Stimulated activated CD4-positive, alpha-beta T cell treated with anti-CD3 and anti-CD28 coated beads, Interleukin-1b, Interleukin-23, amount 100 ng/mL, for 1 hour (primary cell): Measurements from ENCODE around the gene PPP1R11.

ENCODE experiments used
- DNase-seq, 2 donors: peaks; one replicate each; pipeline ENCODE4 v3.0.0-alpha.2; 2020; ENCODE audit warnings: low read depth in 2 of 2

The PPP1R11 gene

DNA sequence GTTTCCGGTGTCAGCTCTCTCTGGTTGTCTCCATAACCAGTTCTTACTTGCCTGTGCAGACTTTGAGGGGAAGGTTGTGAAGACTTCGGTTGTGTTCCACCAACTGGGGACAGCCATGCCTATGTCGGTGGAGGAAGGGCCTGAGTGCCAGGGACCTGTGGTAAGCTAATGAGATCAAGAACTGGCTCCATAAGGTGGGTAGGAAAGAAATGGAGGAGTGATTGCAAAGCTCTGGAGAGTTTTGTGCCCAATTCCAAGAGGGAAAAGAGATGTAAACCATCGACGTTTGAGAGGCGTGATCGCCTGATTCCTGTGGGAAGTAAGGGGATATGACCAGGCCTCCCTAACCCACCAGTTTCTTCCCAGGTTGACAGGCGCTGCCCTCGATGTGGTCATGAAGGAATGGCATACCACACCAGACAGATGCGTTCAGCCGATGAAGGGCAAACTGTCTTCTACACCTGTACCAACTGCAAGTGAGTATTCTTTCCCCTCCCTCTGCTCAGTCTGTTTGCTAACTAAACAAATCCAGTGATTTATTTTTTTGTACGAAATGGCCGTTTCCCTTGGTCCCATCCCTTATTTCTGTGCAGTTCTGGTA lies 5.0 kb upstream of the PPP1R11 start:
- DNase-seq, result no peak

DNA sequence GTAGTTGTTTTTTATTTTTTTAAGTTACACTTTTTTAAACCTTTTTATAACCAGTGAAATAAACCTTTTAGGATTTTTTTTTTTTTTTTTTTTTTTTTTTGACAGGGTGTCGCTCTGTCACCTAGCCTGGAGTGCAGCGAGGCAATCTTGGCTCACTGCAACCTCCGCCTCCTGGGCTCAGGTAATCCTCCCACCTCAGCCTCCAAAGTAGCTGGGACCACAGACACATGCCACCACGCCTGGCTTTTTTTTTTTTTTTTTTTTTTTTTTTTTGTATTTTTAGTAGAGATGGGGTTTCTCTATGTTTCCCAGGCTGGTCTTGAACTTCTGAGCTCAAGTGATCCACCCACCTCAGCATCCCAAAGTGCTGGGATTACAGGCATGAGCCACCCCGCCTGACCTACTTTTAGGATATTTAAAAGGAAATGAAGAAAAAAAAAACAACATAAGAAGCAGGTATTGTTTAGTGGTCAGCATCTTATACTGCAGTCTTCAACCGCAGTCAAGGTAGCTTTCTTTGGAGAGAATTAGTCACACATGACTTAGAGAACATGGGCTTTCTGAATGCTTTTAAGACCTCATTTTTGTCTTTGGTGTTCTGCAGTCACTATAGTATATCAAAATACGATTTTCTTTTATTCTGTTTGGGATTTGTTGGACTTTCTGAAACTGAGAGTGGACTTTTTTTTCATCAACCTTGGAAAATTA lies 4.4 kb upstream of the PPP1R11 start:
- no peak for DNase-seq

DNA sequence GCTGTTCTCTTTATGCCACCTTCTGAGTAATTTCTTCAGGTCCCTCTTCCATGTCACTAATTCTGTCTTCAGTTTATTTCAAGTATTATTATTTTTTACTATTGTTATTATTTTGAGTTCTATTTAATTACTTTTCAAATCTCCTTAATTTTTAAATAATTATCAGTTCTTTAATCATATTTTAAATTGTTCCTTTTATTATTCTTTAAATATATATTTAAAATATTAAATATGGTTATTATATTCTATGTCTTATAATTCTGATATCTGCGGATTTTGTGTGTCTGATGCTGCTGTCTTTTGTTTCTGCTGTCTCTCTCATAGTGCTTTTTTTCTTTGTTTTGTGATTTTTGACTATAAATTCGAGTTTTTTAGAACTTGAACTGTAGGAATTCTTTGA lies 3.7 kb upstream of the PPP1R11 start:
- DNase-seq, result no peak

DNA sequence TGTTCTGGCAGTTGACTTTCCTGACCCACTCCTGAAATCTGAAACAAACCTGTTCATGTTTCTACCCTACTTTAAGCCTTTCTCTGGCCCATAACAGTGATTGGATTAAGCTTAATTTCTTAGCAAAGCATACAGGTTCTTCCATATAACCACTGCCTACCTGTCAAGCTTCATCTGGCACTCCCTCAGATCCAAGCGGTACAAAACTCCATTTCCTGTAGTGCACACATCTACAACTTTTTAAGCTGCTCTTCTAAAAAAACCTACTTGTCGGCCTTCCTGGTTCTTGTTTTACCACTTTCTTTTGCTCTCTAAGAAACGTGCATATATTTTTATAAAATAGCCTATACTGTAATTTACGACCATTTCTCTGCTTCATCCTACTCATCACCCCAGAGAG lies 916 bp upstream of the PPP1R11 start:
- DNase-seq, result no peak

DNA sequence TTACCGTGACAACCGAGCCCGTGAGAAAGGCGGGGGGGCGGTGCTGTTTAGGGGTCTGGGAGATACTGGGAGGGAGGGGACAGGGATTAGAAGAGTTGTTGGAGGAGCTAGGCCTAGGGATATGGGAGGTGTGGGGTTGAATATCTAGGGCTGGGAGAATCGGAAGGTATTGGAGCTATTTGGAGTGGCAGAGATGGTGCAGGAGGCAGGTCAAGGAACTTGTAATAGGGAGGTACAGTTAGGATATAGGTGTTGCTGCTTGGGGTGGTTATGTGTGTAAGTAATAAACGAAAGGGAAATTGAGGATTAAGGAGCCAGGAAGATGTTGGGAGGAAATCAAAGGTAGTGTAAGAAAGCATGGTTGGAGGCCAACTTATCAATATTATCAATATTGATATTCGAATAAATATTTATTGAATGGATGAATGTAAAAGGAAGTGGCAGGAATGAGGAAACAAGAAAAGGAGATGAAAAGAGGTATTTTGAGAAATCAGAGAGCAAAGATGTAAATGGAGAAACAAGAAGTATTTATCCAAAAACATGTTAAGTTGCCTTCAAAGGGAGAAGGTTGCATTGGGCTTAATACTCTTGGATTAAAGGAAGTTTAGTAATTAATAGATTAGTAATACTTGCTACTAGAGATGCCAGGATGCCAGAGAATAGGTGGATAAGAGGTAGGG lies 602 bp downstream of the PPP1R11 start:
- DNase-seq, result no peak

DNA sequence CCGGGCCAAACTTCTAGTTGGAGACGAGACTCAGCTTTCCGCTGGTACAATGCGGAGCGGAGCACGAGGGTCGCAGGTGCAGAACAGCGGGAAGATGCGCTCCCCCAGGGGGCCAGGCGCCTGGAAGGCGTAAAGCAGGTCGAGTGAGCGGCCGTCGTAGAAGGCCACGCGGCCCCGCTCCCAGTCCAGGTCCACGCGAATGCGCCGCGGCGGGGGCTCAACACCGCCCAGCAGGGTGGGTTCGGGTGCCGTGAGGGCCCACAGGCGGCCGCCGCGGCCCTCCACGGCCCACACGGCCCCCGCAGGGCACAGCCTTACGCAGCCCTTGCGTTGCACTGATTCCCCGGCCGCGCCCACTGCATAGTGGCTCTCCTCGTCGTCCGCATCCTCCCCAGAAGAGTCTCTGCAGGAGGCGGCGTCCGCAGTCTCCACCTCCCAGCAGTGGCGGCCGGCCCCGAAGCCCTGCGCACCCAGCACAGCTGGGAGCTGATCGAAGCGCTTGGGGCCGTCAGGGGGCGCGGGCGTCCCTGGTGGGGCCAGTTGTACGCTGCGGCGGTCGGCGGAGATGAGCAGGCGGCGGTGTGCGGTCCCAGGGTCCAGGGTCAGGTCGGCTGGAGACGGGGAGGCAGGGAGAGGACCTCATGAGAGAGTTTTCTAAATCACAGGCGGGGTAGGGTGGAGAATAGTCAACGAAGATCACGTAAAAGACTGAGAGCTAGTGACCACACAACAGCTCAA lies 4.3 kb downstream of the PPP1R11 start:
- no peak for DNase-seq

DNA sequence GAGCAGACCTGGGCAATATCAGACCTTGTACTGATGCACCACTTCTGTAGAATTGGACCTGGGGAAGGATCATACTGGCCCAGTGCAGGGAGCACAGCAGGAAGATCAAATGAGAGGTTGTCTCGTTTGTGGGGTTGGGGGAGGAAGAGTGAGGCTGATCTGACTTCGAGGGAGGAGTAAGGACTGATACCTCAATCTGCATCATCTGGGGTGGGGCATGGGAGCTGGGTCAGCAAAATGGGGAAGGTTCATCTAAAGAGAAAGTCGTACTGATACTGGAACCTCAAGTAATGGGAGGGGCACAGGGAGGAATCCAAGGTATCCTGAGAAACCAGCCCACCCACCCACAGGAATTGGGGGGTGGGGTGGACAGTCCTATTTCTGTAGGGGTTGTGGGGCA lies 4.9 kb downstream of the PPP1R11 start:
- no peak for DNase-seq

DNA sequence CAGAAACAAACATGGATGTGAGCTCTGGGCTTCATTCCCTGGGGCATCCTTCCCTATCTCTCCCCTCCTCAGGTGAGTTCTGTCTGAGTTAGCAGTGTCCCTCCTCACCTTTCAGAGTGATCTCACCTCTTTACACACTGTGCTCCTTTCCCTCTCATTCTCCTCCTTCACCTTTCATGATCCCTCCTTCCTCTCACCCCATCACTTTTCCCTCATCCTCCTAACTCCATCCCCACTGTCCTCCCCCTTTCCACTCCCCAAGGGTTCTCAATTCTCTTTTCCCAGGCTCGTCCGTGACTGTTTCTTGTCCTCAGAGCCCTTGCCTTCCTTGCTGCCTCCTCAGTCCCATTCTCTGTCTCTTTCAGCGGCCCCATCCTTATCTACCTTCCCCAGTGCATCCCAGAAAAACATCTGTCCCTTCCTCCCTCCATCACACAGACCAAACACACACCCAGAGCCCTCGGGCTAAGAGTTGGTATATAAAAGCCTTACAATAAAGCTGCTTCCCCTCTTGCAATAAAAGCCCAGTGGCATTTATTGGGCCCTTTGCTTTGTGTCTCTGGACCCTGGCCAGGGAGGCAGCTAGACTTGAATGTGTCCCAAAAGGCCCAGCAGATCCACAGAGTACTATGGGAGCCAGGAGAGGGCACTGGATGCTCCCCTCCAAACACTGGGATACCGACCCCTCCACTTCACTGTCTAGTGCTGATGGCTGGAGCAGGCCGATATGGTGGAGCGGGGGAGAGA lies 6.7 kb downstream of the PPP1R11 start:
- DNase-seq, result no peak

DNA sequence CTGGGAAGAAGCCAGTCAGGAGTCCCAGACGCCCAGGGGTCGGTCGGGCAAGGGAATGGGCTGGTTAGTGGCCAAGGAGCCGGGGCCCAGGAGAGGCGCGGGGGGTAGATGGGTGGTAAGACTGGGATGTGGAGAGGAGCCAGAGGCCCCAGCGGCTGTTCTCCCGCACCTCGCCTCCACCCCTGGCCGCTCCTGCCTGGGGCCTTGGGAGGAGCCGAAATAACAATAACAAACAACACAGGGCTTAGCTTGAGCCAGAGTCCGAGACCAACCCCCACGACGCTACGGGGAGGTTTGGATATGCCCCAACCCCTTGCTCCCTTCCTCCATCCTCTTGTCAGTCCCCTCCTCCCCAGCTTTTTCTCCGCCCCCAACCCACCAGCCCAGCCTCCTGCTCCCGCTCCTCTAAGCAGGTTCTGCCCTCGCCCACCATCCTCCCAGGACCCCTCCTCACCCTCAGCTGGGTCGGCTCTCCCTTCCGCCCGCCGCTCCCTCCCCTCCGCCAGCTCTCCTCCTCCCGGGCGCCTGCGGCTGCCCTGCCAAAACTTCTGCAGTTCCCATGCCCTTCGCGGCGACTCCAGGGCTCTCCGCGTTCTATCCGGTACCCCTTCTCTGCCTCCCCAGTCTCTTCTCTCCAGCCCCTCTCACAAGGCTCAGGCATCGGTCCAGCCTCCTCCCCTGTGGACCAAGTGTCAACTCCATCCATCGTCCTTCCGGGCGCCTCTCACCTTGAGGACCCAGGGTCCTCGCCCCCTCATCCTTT lies 7.5 kb downstream of the PPP1R11 start:
- DNase-seq, result no peak

DNA sequence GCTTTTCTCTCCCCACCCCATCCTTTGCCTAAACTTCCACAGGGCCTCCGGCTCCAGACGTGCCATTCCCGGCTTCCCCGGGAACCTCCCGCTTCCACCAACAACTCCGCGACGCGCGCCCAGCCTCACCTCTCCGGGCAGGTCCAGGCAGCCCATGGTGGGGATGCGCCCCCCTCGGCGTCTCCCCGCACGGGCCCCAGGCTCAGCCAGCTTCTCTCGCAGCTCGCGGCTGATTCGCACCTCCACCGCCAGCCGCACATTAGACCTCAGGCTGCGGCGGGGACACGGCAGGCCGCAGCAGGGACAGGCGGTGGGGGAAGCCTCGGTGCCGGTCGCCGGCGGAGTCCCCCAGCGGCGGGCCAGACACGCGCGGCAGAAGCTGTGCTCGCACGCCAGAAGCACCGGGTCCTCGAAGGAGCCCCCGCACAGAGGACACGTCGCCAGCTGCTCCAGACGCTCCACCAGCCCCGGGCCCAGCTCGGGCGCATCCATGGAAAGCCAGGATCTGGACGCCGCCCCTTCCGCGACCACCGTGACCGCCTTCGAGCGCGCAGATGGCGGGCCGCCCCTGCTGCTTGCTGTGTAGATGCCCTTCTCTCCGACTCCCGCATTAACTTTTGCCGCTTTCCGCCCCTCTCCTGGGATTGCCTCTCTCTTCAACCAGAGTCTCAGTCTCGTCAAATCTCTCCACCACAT lies 8.2 kb downstream of the PPP1R11 start, which contains the start of gene RNF39:
Gene RNF39, minus strand, starts transcription at position 676 of the 696 bp plus-strand sequence. Its CDS starts 184 bp downstream, at position 492.
- no peak for DNase-seq

DNA sequence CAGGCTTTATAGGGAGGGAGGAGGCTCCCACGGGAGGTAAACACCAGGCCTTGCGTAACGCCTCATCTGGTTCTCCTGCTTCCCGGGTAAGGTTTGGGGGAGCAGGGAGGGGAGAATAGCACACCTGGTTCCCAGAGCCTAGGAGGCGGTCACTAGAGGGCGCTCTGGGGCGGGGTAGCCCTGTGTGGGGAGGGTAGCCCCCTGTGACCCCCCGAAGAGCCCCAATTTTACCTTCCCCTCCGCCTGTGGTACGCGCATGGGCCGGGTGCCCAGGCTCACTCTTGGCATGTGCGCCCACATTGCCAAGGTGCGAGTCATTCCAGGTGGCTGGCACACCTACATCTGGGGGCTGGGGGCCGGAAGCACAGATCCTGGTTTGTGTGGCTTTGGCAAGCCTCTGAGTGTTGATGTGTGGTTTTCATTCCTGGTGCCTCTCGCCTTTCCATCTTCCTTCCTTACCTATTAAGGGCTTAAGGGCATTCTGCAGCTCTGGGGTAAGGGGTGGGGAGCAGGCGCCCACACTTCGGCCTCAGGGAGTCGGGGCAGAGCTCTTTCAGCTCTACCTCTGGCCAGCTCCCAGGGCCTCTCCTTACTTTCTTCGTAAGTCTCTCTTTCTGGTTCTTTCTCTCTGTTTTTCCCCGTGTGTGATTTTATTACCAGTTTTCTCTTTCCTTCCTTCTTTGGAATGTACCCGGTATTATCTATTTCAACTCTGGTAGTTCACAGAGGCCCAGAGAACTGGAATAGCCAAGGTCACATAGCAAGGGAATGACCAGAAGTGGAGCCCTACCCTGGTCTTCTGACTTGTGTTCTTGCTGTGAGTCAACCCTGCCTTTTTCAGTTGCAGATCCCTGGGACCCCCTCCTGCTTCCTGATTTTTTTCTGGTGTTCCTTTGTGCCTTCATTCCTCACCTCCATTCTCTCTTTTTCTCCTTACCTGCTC lies 9.1 kb downstream of the PPP1R11 start:
- DNase-seq, result no peak

DNA sequence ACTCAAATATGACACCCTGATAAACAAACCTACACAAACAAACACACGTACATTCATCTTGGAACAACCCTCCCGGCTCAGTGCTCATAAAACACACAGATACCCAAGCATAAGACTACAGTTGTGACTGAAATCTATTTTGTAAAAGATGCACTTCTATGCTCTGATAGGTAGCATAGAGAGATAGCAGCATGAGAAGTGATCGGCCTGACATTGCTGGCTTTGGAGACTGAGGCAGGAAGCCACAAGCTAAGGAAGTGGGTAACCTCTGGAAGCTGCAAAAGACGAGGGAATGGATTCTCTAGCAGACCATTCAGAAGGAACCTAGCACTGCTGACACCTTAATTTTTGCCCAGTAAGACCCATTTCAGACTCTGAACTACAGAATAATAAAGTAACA lies 10.2 kb downstream of the PPP1R11 start:
- DNase-seq, result no peak

DNA sequence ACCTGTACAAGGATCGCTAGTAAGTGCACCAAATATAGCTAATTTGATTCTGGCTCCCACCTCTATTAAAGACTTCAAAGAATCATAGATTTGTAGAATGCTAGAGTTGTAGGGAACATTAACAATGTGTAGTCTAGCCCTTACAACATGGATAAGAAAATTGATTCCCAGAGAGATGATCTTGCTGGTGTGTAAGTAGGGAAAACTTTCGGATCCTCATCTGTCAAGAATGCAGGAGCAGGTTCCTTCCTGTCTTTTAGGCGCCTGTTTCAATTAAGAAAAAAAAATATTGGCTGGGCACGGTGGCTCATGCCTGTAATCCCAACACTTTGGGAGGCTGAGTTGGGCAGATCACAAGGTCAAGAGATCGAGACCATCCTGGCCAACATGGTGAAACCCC lies 20.9 kb downstream of the PPP1R11 start:
- DNase-seq, result no peak

DNA sequence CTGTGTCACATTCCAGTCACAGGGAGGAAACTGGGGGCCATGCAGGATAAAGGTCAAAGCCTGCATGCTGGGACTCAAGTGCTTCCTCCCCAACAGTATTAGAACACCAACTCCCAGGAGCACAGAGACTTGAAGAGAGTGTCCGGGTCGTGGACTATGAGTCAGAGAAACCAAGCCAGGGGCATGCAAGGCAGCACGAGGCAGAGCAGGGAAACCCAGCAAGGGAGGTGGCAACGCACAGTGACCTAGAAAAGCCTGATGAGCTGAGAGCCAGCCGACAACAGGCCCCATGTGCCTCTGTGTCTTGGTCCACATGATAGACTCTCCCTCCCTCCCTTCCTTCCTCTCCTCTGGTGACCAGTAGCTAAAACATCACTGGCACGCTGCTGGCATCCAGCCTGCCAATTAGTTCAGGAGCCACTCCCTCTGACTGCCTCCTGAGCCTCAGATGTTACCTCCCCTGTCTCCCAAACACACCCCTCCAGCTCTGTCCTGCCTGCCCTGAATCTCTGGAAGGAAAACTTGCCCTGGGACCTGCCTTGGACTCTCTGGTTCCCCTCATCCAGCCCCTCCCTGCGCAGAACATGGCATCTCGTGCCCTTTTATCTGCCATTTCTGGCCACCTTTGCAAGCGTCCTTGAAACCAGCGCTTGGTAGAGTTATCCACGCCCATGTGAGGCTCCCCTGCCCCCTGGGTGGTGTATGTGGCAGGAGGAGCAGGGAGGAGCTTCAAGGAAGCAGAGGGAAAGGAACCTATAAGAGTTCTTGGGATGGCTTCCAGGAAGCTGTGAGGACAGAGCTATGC lies 24.8 kb downstream of the PPP1R11 start:
- DNase-seq, result no peak

DNA sequence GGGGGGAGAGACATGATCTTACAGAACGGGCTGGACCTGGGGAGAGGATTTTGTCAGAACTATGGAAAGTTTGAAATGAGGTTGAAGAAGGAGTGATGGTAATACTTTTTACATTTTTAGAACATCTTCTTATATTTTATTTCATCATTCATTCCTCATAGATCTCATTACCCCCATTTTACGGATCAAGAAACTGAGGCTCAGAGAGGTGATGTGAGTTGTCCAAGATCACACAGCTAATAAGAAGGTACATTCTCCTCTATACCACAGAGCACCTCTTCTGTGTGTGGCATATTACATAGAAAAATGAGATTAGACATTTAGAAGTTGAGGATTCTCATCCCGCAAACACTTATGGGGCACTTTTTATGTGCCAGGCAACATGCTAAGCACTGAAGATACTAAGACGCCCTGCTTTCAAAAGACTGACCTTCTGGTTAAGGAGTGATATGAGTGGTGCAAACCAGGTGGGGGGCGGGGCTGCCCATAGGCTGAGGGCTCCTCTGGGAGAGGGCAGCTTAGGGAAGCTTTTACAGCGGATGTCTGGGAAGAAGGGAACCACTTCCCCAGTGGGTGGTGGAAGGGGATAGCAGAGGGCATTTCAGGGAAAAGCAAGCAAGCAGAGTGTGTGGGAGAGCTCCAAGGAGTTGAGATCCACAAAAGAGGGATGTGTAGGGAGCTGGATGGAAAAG lies 26.0 kb downstream of the PPP1R11 start:
- DNase-seq, result no peak

DNA sequence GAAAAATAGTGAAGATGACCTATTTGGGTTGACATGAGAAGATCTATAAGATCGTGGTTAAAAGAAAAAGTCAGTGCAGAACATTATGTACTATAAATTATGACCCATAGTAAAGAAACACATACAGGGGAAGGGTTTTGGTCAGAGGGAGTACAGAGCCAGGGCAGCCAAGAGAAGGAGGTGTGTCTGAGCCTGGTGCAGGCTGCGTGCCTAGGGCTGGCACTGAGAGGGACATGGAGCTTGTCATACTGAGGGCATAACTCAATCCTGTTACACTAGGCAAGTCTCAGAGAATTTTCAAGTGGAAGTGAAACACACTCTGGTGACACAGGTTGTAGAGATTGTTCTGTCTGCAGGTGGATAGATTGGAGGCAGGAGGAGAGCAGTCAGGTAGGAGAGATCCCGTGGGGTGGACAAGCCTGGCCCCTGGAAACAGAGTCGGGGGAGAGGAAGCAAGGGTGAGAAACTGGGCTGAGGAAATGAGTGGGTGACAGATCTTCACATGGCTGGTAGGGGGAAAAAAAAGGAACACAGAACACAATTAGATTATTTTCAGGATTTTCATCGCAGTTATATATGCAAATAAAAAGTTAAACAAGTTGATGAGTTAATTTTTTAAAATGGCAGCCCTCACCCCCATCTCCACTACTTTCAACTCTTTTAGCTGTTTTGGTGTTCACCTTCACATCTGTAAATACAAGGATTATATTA lies 27.1 kb downstream of the PPP1R11 start:
- DNase-seq, result no peak

DNA sequence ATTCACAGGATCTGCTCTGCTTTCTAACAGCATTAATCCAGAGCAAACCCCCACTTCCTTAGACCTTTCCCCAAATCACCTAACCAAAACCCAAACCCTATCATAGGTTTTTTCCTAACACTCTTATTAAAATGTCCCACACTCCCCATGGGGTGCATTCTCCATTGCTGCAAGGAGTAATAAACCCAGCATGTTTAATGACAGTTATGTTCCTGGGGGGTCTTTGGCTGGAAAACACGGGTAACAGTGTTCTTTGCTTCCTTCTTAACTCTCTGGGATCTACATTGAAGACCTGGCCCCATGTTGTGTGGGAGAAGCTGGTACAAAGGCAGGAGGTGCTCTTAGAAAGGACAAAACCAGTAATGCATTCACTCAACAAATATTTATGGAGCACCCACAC lies 29.8 kb downstream of the PPP1R11 start:
- no peak for DNase-seq
